HG02981 (cell line): Measurements from ENCODE around the gene KIAA0232.
A peak's percentile ranks its signal among the peaks of the same experiment; 100 is the strongest.
"Not testable (repeated sequence)": the region's sequence is repeated elsewhere in the genome, so short reads cannot be mapped to it uniquely, and the experiment has no call there.

Experiments used
- ATAC-seq: cut with Tn5 transposase; IDR thresholded peaks from one replicate; pipeline ENCODE4 v1.9.1; 2021; ENCODE audit warnings: mild to moderate bottlenecking, moderate library complexity; ENCODE audit not compliant: unreplicated experiment

KIAA0232 gene

GRCh38 chr4:6773616-6774540 is 8.6 kb upstream of the KIAA0232 start:
- ATAC-seq: peak; percentile 52

DNA sequence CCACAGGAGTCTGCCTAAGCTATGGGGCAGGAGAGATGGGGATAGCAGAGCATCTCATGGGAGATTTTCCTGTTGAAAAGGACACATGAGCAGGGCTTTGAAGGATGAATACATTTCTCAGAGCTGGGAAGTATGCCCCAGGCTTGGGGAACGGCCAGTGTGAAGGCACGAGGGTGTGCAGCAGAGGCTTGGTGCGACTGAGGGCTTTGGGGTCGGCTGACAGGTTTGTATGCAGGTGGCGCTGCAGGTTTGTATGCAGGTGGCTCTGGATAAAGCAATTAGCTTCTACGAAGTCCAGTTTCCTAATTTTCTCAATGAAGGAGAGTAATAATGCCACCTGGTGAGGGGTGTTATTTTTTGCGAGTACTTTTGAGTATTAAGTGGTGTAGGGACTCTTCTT is 6.8 kb upstream of the KIAA0232 start:
- ATAC-seq: no peak

GRCh38 chr4:6776920-6777635 is 5.4 kb upstream of the KIAA0232 start:
- ATAC-seq: no peak

DNA sequence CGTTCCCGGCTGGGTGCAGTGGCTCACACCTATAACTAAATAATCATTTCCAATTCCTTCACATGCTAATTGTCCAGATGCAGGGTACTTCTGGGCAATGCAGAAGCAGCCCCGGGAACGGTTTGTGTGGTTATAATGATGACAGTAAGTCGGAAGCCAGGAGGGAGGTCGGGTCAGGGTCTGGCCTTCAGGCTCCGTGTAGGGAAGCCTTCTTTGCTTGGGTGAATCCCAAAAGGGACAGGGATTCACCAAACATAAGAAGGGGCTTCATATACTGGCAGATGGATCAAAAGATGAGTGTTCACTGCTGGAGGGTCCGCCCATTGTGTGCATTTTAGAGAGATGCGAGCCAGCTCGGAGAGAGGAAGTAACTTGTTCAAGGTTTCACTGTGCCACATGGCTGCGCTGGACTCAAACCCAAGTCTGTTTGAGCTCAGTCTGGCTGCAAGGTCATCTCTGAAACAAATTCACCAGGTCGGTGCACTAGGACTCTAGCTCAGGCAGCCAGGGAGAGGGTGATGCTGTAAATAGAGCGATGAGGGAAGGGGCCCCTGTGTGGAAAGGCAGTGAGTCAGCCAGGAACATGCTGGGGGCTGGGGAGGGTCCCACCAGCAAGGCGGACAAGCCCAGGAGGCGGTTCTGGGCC is 4.8 kb upstream of the KIAA0232 start:
- ATAC-seq: no peak

- ATAC-seq: no peak
Measured at GRCh38 chr4:6778435-6778834, 4.1 kb upstream of the KIAA0232 start.

DNA sequence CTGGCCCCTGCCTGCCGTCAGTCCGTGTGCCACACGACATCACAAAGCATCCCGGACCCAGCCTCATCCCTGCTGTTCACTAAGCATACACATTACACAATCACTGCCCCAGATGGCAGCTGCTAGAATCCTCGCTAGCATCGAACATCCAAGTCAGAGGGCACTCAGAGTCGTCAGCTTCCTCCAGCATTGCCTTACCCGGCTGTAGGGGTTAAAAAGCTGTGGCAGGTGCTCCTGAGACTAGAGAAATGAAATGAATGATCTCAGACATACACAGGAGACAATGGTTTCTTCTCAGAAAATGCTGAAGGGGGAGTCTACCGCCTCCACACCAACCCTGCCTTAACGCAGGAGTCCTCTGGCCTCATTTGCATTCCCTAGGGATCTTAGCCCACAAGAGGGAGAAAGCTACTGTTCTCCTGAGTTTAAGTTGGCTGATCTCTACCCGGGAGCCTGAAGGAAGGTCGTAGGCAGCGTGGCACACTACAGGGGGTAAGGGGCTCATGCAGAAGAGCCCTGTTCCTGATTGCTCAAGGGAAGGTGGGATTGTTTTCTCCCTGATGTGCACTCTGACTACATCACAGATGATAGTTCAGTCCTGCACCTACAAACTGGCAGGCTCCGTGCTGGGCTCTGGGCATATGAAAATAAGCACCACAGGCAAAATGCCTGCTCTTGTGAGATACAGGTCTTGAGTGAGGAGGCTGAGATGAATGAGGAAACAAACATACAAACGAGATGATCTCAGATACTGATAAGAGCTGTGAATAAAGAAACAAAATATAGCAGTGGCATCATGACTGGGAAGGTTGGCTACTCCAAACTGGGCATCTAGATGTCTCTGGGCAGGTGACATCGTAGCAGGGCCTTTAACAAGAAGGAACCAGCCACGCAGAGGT is 2.6 kb upstream of the KIAA0232 start:
- no peak for ATAC-seq

DNA sequence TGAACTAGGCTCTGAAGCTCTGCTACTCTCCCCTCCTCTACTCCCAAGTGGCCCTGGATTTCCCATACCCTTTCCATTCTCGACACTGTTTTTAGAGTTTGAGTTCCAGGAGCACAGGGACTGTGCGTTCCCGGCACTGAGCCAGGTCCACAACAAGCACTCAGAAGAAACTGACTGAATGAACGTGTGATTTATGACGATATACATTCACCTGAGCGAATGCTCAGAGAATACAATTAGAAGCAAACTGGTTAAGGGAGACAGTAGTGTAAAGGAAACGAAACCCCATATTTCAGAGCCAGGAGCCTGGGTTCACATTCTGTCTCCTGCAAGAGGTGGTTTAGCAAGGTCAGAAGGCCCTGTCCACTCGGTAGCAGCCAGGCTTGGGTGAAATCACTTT is 1.4 kb upstream of the KIAA0232 start:
- ATAC-seq: no peak

- ATAC-seq: no peak
Measured at GRCh38 chr4:6781561-6781960, 966 bp upstream of the KIAA0232 start.

DNA sequence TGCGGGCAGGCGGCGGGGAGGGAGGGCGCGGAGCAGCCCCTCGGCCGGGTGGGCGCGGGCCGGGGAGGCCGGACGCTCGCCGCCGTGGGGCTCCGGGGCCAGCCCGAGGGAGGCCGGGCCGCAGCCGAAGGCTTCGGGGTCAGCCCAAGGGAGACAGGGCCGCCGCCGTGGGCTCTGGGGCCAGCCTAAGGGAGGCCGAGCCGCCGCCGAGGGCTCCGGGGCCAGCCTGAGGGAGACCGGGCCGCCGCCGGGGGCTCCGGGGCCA is 251 bp downstream of the KIAA0232 start:
- ATAC-seq: no peak

DNA sequence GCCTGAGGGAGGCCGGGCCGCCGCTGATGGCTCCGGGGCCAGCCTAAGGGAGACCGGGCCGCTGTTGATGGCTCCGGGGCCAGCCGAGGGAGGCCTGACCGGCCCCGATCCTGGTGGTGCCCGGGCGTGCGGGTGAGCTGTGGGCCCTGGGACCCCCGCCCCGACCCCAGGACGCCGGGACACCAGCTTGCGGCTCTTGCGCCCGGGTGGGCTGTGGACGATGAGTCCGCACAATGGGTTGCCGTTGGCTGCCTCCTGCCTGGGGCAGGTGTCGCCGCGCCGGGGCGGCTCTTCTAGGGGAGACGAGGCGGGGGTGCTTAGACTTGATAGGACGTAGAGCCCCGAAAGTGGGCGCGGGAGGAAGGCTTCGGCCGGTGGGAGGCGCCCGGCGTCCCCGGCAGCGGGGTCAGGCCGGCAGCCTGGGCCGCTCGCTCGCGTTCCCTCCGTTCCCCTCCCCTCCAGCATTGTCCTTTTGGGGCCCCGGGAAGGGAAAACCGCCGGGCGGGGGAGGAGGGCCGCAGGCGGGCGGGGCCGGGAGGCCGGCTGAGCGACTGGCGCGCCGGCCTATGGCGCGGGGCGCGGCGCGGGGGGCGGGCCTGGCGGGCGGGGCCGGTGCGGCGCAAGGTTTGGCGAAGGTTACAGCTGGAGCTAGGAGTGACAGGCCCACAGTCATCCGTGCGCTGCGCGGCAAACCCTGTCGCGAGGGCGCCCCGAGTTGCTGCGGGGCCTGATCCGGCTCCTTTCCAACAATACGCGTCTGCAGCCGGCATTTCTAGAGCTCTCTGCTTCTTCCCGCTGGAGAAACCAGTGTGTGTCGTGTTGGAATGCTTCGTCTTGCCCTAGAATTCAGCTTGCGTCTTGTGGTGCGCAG is 819 bp downstream of the KIAA0232 start:
- peak; percentile 73 for ATAC-seq

DNA sequence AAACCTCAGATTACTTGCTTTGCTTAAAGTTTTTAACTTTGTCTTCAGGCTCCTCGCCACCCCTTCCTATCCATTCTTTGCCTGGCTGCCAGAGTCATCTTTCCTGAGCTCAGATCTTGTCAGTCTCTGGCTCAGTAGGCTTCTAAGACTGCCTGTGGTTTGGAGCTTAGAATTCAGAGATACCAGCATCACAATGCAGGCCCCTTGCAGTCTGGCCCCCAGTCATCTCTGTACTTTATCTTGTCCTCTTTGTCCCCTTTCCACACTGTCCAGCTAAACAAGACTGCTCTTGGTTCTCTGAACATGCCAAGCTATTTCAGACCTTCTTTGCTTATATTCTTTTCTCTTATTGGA is 3.0 kb downstream of the KIAA0232 start:
- ATAC-seq: no peak

GRCh38 chr4:6788123-6788522 is 5.6 kb downstream of the KIAA0232 start:
- ATAC-seq: no peak

GRCh38 chr4:6791245-6791644 is 8.7 kb downstream of the KIAA0232 start:
- not testable (repeated sequence) for ATAC-seq

GRCh38 chr4:6791796-6792195 is 9.3 kb downstream of the KIAA0232 start:
- not testable (repeated sequence) for ATAC-seq

DNA sequence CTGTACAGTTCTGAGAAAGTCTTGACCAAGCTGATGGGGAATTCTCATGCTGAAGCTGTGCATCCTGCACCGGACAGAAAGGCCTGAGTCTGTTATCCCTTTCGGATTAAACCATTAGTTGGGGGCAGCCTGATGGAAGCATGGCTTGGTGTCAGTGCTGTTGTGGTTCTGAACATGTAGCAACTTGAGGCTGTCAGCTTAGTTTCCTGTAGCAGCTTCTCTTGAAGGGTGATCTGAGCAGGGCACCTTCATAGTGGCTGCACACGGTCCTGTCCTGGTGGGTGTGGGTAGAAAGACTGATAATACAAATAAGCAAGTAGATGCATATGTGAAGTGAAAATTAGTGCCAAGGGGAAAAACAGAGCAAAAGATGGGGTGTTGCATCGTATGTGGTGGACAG is 11.7 kb downstream of the KIAA0232 start:
- ATAC-seq: no peak

GRCh38 chr4:6795821-6796220 is 13.3 kb downstream of the KIAA0232 start:
- ATAC-seq: no peak

GRCh38 chr4:6797368-6797767 is 14.8 kb downstream of the KIAA0232 start:
- ATAC-seq: not testable (repeated sequence)

DNA sequence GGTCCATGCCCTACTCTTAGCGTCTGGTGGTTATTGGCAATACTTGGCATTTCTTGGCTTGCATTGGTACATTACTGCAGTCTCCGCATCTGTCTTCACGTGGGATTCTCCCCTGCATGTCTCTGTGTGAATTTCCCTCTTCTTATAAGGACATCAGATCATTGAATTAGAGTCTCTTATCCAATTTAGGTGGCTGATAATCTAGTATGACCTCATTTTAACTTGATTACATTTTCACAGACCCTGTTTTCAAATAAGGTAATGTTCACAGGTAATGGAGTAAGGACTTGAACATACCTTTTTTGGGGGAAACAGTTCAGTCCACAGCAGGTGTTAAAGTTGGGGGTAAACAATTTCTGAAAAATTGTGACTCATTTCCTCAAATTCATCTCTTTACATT is 16.6 kb downstream of the KIAA0232 start:
- no peak for ATAC-seq

DNA sequence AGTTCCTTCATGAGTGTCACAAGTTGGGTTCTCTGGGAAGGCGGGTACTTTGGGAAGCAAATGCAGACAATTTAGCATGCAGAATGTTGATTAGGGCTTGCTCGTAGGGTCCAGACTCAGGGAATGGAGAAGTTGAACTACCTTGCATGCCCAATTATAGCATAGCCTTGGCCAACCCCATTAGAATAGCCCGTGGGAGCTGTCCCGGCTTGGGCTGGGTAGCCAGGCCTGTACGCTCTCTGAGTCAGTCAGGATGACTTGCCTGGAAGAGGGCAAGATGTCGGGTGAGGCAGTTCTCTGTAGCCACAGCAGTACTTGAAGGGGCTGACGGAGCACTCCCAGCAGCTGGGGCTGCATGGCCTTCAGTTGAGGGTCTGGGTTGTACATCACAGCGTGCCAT is 19.5 kb downstream of the KIAA0232 start:
- no peak for ATAC-seq

- no peak for ATAC-seq
Measured at GRCh38 chr4:6802626-6803025, 20.1 kb downstream of the KIAA0232 start.
